ENCODE results near the gene ECE1. TPM values are rescaled to one million over a fixed set of nuclear protein-coding genes. Genes with fewer than 3 reads are reported as not detected.

The ECE1 gene
- total and polyA plus RNA-seq, 2 of the 13 experiments (the other 11 are each of a cell fraction or from before 2014, with no cell fraction given): 13.5 to 21.2 TPM

- TF ChIP-seq ATF6 (CRISPR knock-in tag; conservative IDR thresholded peaks at IDR 0.05): no peak
- TF ChIP-seq MXI1 (IDR thresholded peaks at IDR 0.05; ENCODE audit: borderline replicate concordance, low read depth, low read length): peak; percentile 52; the same call in 1 of the 3 replicates
- peak; percentile 50; the same call in 1 of the 2 replicates for TF ChIP-seq PRDM10 (CRISPR knock-in tag; IDR thresholded peaks at IDR 0.05; ENCODE audit: low read depth)
- TF ChIP-seq MIER2 (CRISPR knock-in tag; IDR thresholded peaks at IDR 0.05): no peak
- peak; percentile 79; the same call in 1 of the 2 replicates for TF ChIP-seq KDM4B (CRISPR knock-in tag; IDR thresholded peaks at IDR 0.05)
- no peak for TF ChIP-seq HHEX (CRISPR knock-in tag; IDR thresholded peaks at IDR 0.05)
- no peak for TF ChIP-seq ZNF616 (CRISPR knock-in tag; IDR thresholded peaks at IDR 0.05; ENCODE audit: low read depth)
- TF ChIP-seq ZNF720 (CRISPR knock-in tag; IDR thresholded peaks at IDR 0.05): no peak
- TF ChIP-seq ZNF639 (CRISPR knock-in tag; conservative IDR thresholded peaks at IDR 0.05): no peak
- TF ChIP-seq SRSF9 (IDR thresholded peaks at IDR 0.05; ENCODE audit: borderline replicate concordance, insufficient read depth, low read depth, low read length, poor library complexity, severe bottlenecking): no peak
- no peak for TF ChIP-seq ZNF530 (CRISPR knock-in tag; IDR thresholded peaks at IDR 0.05; ENCODE audit: low read depth)
- no peak for TF ChIP-seq HOXA7 (CRISPR knock-in tag; IDR thresholded peaks at IDR 0.05)
- no peak for TF ChIP-seq CSRNP2 (CRISPR knock-in tag; conservative IDR thresholded peaks at IDR 0.05; ENCODE audit: low read depth)
- TF ChIP-seq CCAR2 (optimal IDR thresholded peaks at IDR 0.05; ENCODE audit: low read depth, low read length): no peak
- no peak for TF ChIP-seq ZNF296 (CRISPR knock-in tag; conservative IDR thresholded peaks at IDR 0.05)
- TF ChIP-seq SPEN (CRISPR knock-in tag; IDR thresholded peaks at IDR 0.05; ENCODE audit: low read depth): peak; percentile 52; the same call in 1 of the 2 replicates
- no peak for TF ChIP-seq ZFP62 (CRISPR knock-in tag; IDR thresholded peaks at IDR 0.05)
- TF ChIP-seq KDM2A (CRISPR knock-in tag; IDR thresholded peaks at IDR 0.05; ENCODE audit: borderline replicate concordance, low read depth): no peak
- 0 out of 2 replicates have a peak, but pooled peaks have one; percentile 59 for TF ChIP-seq POGK (CRISPR knock-in tag; conservative IDR thresholded peaks at IDR 0.05)
Measured at GRCh38 chr1:21251773-21252471, 38.3 kb downstream of the ECE1 start (continued).

Measured in HepG2 (cell line).